H9 (cell line): Measurements from ENCODE around the gene DMAP1. TPM values are rescaled to one million over a fixed set of nuclear protein-coding genes. Genes with fewer than 3 reads are reported as not detected.

Experiments used
- DNase-seq: peaks from one replicate; pipeline ENCODE4 v3.0.0-alpha.2; 2017
- H2AFZ ChIP-seq: one replicate; pipeline ENCODE4 v1.6.1; 2013; ENCODE audit warnings: mild to moderate bottlenecking, low read length, control low read depth, moderate library complexity
- H2AK5ac ChIP-seq: 2 replicates; pipeline ENCODE4 v1.6.1; 2013; ENCODE audit warnings: low read length, control low read depth, mixed read lengths; ENCODE audit not compliant: insufficient read length
- H2BK120ac ChIP-seq: one replicate; pipeline ENCODE4 v1.6.1; 2013; ENCODE audit warnings: low read depth, mild to moderate bottlenecking, low read length, control low read depth, inconsistent platforms; ENCODE audit not compliant: poor library complexity, severe bottlenecking
- H2BK12ac ChIP-seq: 2 replicates; pipeline ENCODE4 v1.6.1; 2013; ENCODE audit warnings: low read length, control low read depth, mixed read lengths, low read depth; ENCODE audit not compliant: insufficient read length
- H2BK15ac ChIP-seq: 2 replicates; pipeline ENCODE4 v1.6.1; 2013; ENCODE audit warnings: low read depth, low read length, control low read depth
- H2BK20ac ChIP-seq: one replicate; pipeline ENCODE4 v1.6.1; 2013; ENCODE audit warnings: low read depth, mild to moderate bottlenecking, low read length, control low read depth, inconsistent platforms; ENCODE audit not compliant: poor library complexity, severe bottlenecking
- H2BK5ac ChIP-seq: 2 replicates; pipeline ENCODE4 v1.6.1; 2013; ENCODE audit warnings: low read length, control low read depth, mixed read lengths; ENCODE audit not compliant: insufficient read length
- H3K14ac ChIP-seq: 2 replicates; pipeline ENCODE4 v1.6.1; 2013; ENCODE audit warnings: low read length, control low read depth; ENCODE audit not compliant: insufficient read depth
- H3K18ac ChIP-seq: 2 replicates; pipeline ENCODE4 v1.6.1; 2013; ENCODE audit warnings: low read depth, mild to moderate bottlenecking, mixed read lengths, low read length, control low read depth; ENCODE audit not compliant: insufficient read length
- H3K23ac ChIP-seq: 2 replicates; pipeline ENCODE4 v1.6.1; 2013; ENCODE audit warnings: low read length, control low read depth, mixed read lengths, low read depth; ENCODE audit not compliant: insufficient read length
- H3K23me2 ChIP-seq: 2 replicates; pipeline ENCODE4 v1.6.1; 2013; ENCODE audit warnings: low read depth, mild to moderate bottlenecking, mixed read lengths, low read length, control low read depth; ENCODE audit not compliant: insufficient read length, poor library complexity, severe bottlenecking
- H3K27ac ChIP-seq: 2 replicates; pipeline ENCODE4 v1.5.1; 2013; ENCODE audit warnings: low read length, control low read depth, mixed read lengths, low read depth; ENCODE audit not compliant: insufficient read length
- H3K27me3 ChIP-seq: 2 replicates; pipeline ENCODE4 v1.6.1; 2013; ENCODE audit warnings: low read length, control low read depth, inconsistent platforms; ENCODE audit not compliant: insufficient read depth
- H3K4ac ChIP-seq: 2 replicates; pipeline ENCODE4 v1.6.1; 2013; ENCODE audit warnings: low read depth, mild to moderate bottlenecking, control low read depth, inconsistent platforms, low read length, moderate library complexity
- H3K4me1 ChIP-seq: 2 replicates; pipeline ENCODE4 v1.6.1; 2013; ENCODE audit warnings: low read length, control low read depth, inconsistent platforms; ENCODE audit not compliant: insufficient read depth
- H3K4me2 ChIP-seq: 2 replicates; pipeline ENCODE4 v1.6.1; 2013; ENCODE audit warnings: low read length, control low read depth, mixed read lengths; ENCODE audit not compliant: insufficient read length, insufficient read depth
- H3K56ac ChIP-seq: 2 replicates; pipeline ENCODE4 v1.6.1; 2013; ENCODE audit warnings: low read depth, mild to moderate bottlenecking, mixed read lengths, low read length, control low read depth; ENCODE audit not compliant: insufficient read length
- H3K79me1 ChIP-seq: 2 replicates; pipeline ENCODE4 v1.6.1; 2013; ENCODE audit warnings: low read depth, mild to moderate bottlenecking, moderate library complexity, low read length, control low read depth, inconsistent platforms; ENCODE audit not compliant: insufficient read depth, poor library complexity, severe bottlenecking
- H3K79me2 ChIP-seq: 2 replicates; pipeline ENCODE4 v1.6.1; 2013; ENCODE audit warnings: low read length, control low read depth, inconsistent platforms; ENCODE audit not compliant: insufficient read depth
- H3K9ac ChIP-seq: 2 replicates; pipeline ENCODE4 v1.6.1; 2013; ENCODE audit warnings: low read length, control low read depth, mixed read lengths; ENCODE audit not compliant: insufficient read length; ENCODE audit errors: extremely low read depth
- H3K9me3 ChIP-seq: one replicate; pipeline ENCODE4 v1.6.1; 2013; ENCODE audit warnings: low read depth, low read length, inconsistent platforms; ENCODE audit not compliant: control insufficient read depth
- H3T11ph ChIP-seq: one replicate; pipeline ENCODE4 v1.6.1; 2013; ENCODE audit warnings: mild to moderate bottlenecking, low read length, control low read depth, inconsistent platforms
- H4K20me1 ChIP-seq: one replicate; pipeline ENCODE4 v1.6.1; 2013; ENCODE audit not compliant: control insufficient read depth, insufficient read length, insufficient read depth
- H4K5ac ChIP-seq: 2 replicates; pipeline ENCODE4 v1.6.1; 2013; ENCODE audit warnings: low read depth, mild to moderate bottlenecking, mixed read lengths, low read length, control low read depth; ENCODE audit not compliant: insufficient read length
- H4K8ac ChIP-seq: replicated peaks from 2 replicates; pipeline ENCODE4 v1.6.1; 2013; ENCODE audit warnings: low read length, control low read depth, mixed read lengths, low read depth; ENCODE audit not compliant: insufficient read length
- H4K91ac ChIP-seq: 2 replicates; pipeline ENCODE4 v1.6.1; 2013; ENCODE audit warnings: low read depth, mild to moderate bottlenecking, moderate library complexity, mixed read lengths, low read length, control low read depth; ENCODE audit not compliant: insufficient read length
- H3K27ac Mint-ChIP-seq, 3 experiments: 2 replicates in 2 of 3; 3 replicates in 1 of 3; pipeline ENCODE4 v1.8.0; 2020 to 2021; ENCODE audit warnings: mixed read lengths in 3 of 3, mild to moderate bottlenecking in 1 of 3, moderate library complexity in 1 of 3
- H3K27me3 Mint-ChIP-seq: 2 replicates; pipeline ENCODE4 v1.8.0; 2021; ENCODE audit warnings: low read depth, mild to moderate bottlenecking, moderate library complexity, mixed read lengths
- H3K36me3 Mint-ChIP-seq, 3 experiments: 2 replicates in 2 of 3; 3 replicates in 1 of 3; pipeline ENCODE4 v1.8.0; 2020 to 2021; ENCODE audit warnings: low read depth in 3 of 3, mixed read lengths in 3 of 3; ENCODE audit not compliant: insufficient read depth in 1 of 3
- H3K4me1 Mint-ChIP-seq, 2 experiments: 2 replicates each; pipeline ENCODE4 v1.8.0; 2020; ENCODE audit warnings: mixed read lengths in 2 of 2
- H3K4me3 Mint-ChIP-seq, 2 experiments: 2 replicates in 1 of 2; 3 replicates in 1 of 2; pipeline ENCODE4 v1.8.0; 2020 to 2021; ENCODE audit warnings: mild to moderate bottlenecking in 2 of 2, mixed read lengths in 2 of 2, moderate library complexity in 1 of 2
- H3K9me3 Mint-ChIP-seq, 2 experiments: 2 replicates in 1 of 2; 3 replicates in 1 of 2; pipeline ENCODE4 v1.8.0; 2020; ENCODE audit warnings: mild to moderate bottlenecking in 2 of 2, mixed read lengths in 2 of 2, moderate library complexity in 1 of 2
- CTCF ChIP-seq: fragments of 200-600 bp; sonication (generic); conservative IDR thresholded peaks from 3 replicates; pipeline ENCODE4 v1.8.0; 2021; ENCODE audit warnings: antibody characterized with exemption, mild to moderate bottlenecking
- WGBS: extraction: QIAGEN DNeasy Blood & Tissue Kit; methylation state at CpG from one replicate; pipeline ENCODE4 v1.1.7; 2013; ENCODE audit warnings: missing lambda C conversion rate, low lambda C conversion rate, mixed read lengths; ENCODE audit not compliant: insufficient read length; ENCODE audit errors: extremely low coverage; 5-methylcytosine and 5-hydroxymethylcytosine counted together
- total RNA-seq: library from RNA; stranded (reverse); gene quantifications from 2 replicates; pipeline ENCODE4 v1.2.1, GENCODE V29; 2021

DMAP1 gene
- total RNA-seq, 1 experiment from 2014 or later = 55.3 TPM

- Histone ChIP-seq H2BK120ac (no peak overlapping the region), H3K56ac (no peak overlapping the region), H3K9ac (no peak overlapping the region), H3K27ac (no peak overlapping the region), H2BK5ac (no peak overlapping the region), H2BK15ac (no peak overlapping the region), H3T11ph (no peak overlapping the region), H3K4ac (no peak overlapping the region), H2AFZ (no peak overlapping the region), H3K27me3 (no peaks in the 10 kb centered on the region), H2AK5ac (no peak overlapping the region), H3K4me2 (no peak overlapping the region), H4K20me1 (no peaks in the 10 kb centered on the region), H2BK12ac (no peak overlapping the region), H4K8ac (no peak overlapping the region), H3K9me3 (peaks cover 13% of the 10 kb centered on the region), H3K23me2 (no peaks in the 10 kb centered on the region), H3K4me1 (no peaks in the 10 kb centered on the region), H4K91ac (no peak overlapping the region), H3K79me2 (no peaks in the 10 kb centered on the region), H2BK20ac (no peak overlapping the region), H3K79me1 (no peaks in the 10 kb centered on the region), H3K14ac (no peak overlapping the region), H4K5ac (no peak overlapping the region), H3K23ac (no peak overlapping the region), H3K18ac (no peak overlapping the region)
- no peak overlapping the region for H3K27ac Mint-ChIP-seq
- no peak for DNase-seq
- WGBS = no CpG with 5 or more reads among the region's 23 CpGs
- no peak overlapping the region for H3K4me3 Mint-ChIP-seq
- peaks cover 16 to 18% of the 10 kb centered on the region in 2 experiments for H3K9me3 Mint-ChIP-seq
- no peaks in the 10 kb centered on the region for H3K4me1 Mint-ChIP-seq
- peaks cover 7% of the 10 kb centered on the region for H3K27me3 Mint-ChIP-seq
- peaks cover 33 to 64% (median 60%) of the 10 kb centered on the region in 3 experiments for H3K36me3 Mint-ChIP-seq
- no peak for TF ChIP-seq CTCF
Measured at GRCh38 chr1:44221769-44222168, 8.5 kb downstream of the DMAP1 start.
